HCT116 (cell line): ENCODE results near the gene GALNT15.

Experiments used
- ATF3 ChIP-seq: IDR thresholded peaks from 2 replicates; pipeline ENCODE4 v1.6.1; 2012
- CTCF ChIP-seq, 3 experiments: fragments of 200-600 bp in 1 of 3; sonication (generic) in 1 of 3; IDR thresholded peaks in 2 of 3; conservative IDR thresholded peaks in 1 of 3; 2 replicates each; pipeline ENCODE4 v1.5.1; 2012 to 2017; ENCODE audit warnings: low read depth in 2 of 3, low read length in 2 of 3, antibody characterized with exemption in 1 of 3, borderline replicate concordance in 1 of 3, control low read depth in 1 of 3, mild to moderate bottlenecking in 1 of 3, mixed read lengths in 1 of 3, mixed run types in 1 of 3, moderate library complexity in 1 of 3; ENCODE audit not compliant: insufficient read depth in 1 of 3
- ELF1 ChIP-seq: IDR thresholded peaks from 2 replicates; pipeline ENCODE4 v1.6.1; 2012; ENCODE audit warnings: low read depth, borderline replicate concordance
- EZH2phosphoT487 ChIP-seq: fragments of 200-600 bp; IDR thresholded peaks from 2 replicates; pipeline ENCODE4 v1.6.1; 2018; ENCODE audit warnings: antibody characterized with exemption, borderline replicate concordance
- FOSL1 ChIP-seq: IDR thresholded peaks from 2 replicates; pipeline ENCODE4 v1.6.1; 2012; ENCODE audit warnings: low read depth
- POLR2AphosphoS5 ChIP-seq: IDR thresholded peaks from 2 replicates; pipeline ENCODE4 v1.6.1; 2011; ENCODE audit warnings: mild to moderate bottlenecking, low read depth, low read length, moderate library complexity
- RAD21 ChIP-seq: IDR thresholded peaks from 2 replicates; pipeline ENCODE4 v1.6.1; 2012; ENCODE audit warnings: low read depth, mild to moderate bottlenecking

- no peak for TF ChIP-seq EZH2phosphoT487
- no peak for TF ChIP-seq CTCF (IDR thresholded peaks at IDR 0.05 in 2 of 3, conservative IDR thresholded peaks at IDR 0.05 in 1 of 3; ENCODE audit: borderline replicate concordance in 1 of 3, insufficient read depth in 1 of 3, low read depth in 2 of 3, low read length in 2 of 3)
- no peak for TF ChIP-seq POLR2AphosphoS5
- TF ChIP-seq ATF3, result no peak
- no peak for TF ChIP-seq RAD21
- TF ChIP-seq FOSL1, result no peak
- TF ChIP-seq ELF1, result no peak
These were observed 67.7 kb downstream of the GALNT15 start for GRCh38 chr3:16242177-16242576.
